HG02885 (cell line): Measurements from ENCODE around the gene ITPKB.
A peak's percentile ranks its signal among the peaks of the same experiment; 100 is the strongest.

Source experiments
- ATAC-seq: cut with Tn5 transposase; IDR thresholded peaks from one replicate; pipeline ENCODE4 v1.9.1; 2021; ENCODE audit warnings: mild to moderate bottlenecking; ENCODE audit not compliant: unreplicated experiment, poor library complexity

The ITPKB gene

GRCh38 chr1:226672339-226672762 lies 66.7 kb downstream of the ITPKB start:
- no peak for ATAC-seq

GRCh38 chr1:226671277-226671676 lies 67.8 kb downstream of the ITPKB start:
- no peak for ATAC-seq

DNA sequence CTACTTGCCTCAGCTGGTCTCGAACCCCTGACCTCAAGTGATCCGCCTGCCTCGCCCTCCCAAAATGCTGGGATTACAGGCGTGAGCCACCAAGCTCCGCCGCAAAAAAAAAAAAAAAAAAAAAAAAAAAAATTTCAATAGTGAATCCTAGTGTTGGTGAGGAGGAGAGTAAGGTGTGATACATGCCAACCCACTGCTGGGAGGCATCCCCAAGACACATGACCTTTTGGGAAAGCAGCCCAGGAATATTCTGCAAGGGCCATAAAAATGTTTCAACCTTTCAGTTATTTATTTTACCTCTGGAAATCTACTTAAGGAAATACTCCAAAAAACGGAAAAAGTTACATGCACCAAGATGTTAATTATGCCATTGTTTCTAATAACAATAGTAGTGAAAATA lies 69.0 kb downstream of the ITPKB start:
- no peak for ATAC-seq

DNA sequence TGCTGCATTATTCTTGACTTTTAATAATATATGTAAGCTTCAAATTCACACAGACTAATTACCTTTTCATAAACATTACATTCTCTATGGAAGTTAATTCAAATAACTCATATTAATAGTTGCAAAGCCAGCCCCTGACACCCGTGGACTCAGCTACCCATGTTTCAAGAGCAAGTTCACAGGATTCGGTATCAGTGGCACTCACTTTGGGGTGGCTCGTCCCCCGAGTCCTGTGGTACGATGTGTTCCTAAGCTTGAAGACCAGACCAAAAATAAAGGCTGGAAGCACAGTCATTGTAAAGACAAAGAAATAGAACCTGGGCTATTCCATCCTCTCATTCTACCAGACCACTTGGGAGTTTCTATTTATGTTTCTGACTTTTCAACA lies 70.9 kb downstream of the ITPKB start:
- no peak for ATAC-seq

- no peak for ATAC-seq
Observed at GRCh38 chr1:226666692-226667091, 72.4 kb downstream of the ITPKB start.

DNA sequence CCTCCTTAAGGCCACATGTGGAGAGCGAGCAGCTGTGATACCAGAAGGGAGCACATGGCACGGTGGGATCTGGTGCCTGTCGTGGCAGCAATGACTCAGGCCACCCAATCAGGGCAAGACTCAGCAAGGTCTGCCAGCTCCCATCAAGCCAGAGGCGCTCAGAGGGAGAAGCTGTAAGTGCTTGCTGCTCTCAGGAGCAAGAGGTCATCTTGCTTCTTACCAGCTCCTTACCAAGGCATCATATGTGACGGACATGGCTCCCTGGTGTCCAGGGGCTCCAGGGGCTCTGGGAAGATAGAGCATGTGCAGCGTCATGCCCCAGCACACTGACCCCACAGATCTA lies 72.9 kb downstream of the ITPKB start:
- ATAC-seq = no peak

DNA sequence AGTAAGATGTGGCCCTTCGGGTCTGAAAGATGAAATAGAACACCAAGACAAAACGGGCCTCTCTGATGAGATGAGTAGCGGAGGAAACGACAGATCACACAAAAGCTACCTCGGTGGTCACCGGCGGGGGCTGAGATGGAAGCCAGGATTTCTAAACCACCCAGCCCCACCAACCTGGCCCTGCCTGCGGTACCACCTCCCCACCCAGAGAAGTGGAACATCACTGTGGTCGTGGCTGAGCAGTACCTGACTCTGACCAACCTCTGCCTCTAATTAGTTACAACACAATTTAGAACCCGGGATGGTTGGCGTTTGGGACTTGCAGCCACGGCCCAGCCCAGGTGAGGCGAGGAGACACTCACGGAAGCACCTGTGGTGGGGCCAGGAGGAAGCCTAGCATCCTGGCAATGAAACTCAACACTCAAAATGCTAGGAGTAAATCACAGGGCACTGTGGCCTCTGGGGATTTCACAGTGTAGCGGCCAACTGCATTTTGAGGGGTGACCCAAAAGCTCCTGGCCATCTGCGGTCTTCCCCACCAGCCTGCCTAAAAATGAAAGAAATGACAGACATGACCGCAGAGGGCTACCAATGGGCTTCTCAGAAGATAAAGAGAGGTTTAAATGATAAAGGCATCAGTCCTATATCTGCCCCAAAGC lies 73.4 kb downstream of the ITPKB start:
- no peak for ATAC-seq

DNA sequence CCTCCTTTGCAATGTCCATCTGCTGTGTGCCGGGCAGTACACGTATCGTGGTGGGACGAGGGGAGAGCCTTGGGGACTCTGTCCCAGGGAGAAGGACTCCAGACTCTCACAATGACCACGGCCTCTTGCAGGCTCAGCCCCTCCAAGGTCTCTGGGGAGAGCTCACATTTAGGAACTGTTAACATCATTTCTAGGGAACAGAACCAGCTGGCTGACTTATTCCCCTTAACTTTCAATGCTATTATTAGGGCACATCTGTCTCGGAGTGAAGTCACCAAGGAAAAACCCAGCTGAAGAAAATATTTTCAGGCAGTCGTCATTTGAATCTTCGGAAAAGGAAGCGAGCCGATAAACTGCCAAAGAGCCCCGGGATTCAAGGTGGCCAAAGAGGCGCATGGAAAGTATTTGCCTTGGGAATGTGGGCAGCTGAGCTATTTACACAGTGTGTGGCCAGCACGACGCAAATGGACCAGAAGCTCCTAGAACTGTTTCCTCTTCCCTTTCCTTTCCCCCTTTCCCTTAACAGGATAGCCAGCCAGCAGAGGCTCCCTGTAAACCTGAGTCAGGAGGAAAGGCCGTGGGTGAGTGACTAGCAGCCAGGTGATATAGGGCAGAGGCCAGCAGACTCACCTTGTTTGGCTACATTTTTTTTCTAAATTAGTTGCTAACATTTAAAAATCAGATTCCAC lies 74.5 kb downstream of the ITPKB start:
- ATAC-seq = no peak

DNA sequence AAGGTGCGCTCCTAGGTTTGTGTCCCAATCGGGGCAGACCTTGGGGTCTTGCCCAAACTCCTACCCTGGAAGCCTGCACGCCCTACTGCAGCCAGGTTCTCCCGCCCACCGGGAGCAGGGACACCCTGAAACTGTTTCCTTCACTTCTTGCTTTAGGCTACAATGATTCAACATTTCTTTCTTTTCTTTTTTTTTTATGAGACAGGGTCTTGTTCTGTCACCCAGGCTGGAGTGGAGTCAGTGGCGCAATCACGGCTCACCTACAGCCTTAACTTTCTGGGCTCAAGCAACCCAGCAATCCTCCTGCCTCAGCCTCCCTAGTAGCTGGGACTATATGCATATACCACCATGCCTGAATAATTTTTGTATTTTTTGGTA lies 75.8 kb downstream of the ITPKB start:
- no peak for ATAC-seq

DNA sequence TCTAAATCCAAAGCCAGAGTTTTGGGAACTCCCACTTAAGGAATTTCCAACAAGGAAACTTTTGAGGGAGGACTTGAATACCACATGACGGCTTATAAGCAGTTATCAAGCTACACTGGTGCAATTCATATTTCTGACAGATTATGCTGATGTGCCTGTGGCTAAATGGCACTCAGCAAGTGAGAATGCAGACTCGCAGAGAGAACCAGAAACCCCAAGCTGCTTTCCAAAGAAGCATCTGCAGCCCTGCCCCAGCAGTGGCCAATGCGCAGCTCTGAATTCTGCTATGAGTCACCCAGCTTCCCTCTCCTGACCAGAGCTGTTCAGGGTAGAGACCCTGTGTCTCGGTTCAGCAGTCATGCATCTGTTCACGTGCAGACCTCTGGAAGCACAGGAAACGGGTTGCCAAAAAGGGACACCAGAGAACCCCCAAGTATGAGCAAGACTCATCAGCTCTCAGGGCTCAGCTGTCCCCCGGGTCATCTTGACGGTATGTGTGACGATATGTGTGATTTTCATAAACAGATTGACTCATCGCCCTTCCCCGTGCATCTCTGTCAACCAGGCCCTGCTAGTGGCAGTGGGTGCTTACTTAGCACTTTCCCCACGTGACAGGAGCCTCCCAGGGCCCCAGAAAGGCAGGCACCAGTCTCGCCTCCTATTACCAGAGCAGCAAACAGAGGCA lies 76.3 kb downstream of the ITPKB start:
- peak; percentile 95 for ATAC-seq

DNA sequence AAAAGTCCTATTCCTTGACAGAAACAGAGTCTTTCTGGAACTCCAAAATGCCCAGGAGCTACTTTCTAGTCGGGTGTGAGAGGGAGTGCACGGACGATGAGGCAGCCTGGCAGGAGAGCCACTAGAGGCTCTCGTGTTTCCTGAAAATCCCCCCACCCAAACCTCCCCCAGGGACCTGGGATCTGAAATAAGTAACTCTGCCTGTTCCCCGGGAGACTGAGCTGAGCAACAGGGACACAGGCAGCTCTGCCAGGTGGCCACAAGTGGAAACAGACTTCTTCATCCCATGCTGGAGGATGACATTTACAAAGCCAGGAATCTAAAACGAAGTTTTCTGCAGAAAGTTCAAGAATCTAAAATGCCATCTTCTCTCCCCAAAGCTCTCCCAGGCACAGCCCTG lies 77.1 kb downstream of the ITPKB start:
- ATAC-seq = no peak

GRCh38 chr1:226661271-226661670 lies 77.8 kb downstream of the ITPKB start:
- ATAC-seq = no peak

GRCh38 chr1:226660410-226661182 lies 78.5 kb downstream of the ITPKB start:
- no peak for ATAC-seq

- no peak for ATAC-seq
Observed at GRCh38 chr1:226659641-226660040, 79.4 kb downstream of the ITPKB start.

DNA sequence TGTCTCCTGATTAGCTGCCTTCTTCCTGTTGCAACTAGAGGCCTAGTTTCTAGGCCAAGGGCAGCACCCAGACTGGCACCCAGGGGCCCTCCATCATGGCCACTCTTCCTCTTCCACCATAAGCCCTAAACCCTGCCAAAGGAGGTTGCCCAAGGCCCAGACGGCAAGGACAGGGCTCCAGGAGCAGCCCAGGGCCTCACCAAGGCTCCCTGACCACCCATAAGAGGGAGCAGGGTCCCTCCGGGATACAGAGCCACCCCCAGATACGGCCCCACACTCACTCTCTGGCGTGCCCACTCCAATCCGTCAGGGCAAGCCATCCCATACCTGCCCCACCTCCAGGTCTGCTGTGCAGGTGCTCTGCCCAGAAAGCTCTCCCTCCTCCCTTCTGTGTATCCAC lies 79.9 kb downstream of the ITPKB start:
- ATAC-seq = no peak

DNA sequence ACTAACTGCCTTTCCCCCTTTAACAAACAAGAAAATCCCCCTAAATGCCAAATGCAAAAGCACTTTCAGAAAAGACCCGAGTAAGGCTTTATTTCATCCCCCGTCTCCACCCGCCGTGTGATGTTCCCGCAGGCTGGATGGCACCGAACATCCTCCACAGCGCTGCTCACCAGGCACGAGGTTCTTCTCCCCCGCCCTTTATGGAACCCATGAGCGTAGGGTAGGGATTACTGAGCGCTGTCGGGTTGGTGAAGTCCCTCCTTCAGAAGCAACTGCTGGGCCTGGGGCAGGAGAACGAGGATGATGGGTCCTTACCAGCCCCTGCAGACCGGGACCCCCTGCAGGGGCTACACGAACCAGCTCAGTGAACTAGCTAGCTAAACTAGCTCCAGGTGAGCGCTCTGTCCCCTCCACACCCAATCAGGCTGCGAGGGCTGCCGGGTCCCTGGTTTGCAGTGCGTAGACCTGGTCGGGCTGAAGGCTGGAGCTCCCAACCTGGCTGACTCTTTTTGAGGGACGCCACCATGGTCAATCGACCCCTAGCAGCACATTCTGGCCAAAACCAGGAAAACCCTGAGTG lies 80.4 kb downstream of the ITPKB start:
- no peak for ATAC-seq

GRCh38 chr1:226657895-226658545 lies 81.1 kb downstream of the ITPKB start:
- no peak for ATAC-seq

GRCh38 chr1:226656601-226657277 lies 82.3 kb downstream of the ITPKB start:
- ATAC-seq = no peak

DNA sequence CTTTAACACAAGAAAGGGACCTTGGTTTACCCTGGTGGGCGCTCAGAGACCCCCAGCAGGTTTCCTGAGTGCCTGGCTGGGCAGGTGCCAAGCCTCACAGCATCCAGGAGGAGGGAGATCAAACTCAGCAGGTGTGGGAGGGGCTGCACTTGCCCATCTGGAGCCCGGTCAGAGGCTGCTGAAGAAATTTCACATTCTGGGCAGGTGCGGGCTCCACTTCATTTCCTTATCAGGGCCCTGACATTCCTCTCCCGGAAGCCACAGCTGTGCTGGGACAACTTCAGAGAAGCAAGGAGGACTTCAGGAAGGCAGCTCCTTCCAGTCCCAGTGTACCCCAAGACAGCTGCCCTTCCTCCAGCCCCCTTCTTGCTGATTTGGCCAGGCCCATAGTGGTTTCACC lies 82.9 kb downstream of the ITPKB start:
- ATAC-seq = no peak
